Nephron (organoid): Measurements from ENCODE around the gene RASL11A.

Source experiments
- H3K27ac Mint-ChIP-seq, 3 experiments: 2 replicates each; pipeline ENCODE4 v1.8.0; 2020; ENCODE audit warnings: mixed read lengths in 3 of 3, mild to moderate bottlenecking in 2 of 3, moderate library complexity in 1 of 3
- H3K27me3 Mint-ChIP-seq: 2 replicates; pipeline ENCODE4 v1.8.0; 2021; ENCODE audit warnings: low read depth, mild to moderate bottlenecking, moderate library complexity, mixed read lengths
- H3K36me3 Mint-ChIP-seq: 2 replicates; pipeline ENCODE4 v1.8.0; 2020; ENCODE audit warnings: low read depth, mixed read lengths
- H3K4me1 Mint-ChIP-seq: 2 replicates; pipeline ENCODE4 v1.8.0; 2020; ENCODE audit warnings: mixed read lengths
- H3K4me3 Mint-ChIP-seq, 3 experiments: 2 replicates each; pipeline ENCODE4 v1.8.0; 2020; ENCODE audit warnings: mild to moderate bottlenecking in 3 of 3, mixed read lengths in 3 of 3, moderate library complexity in 2 of 3
- H3K9me3 Mint-ChIP-seq: 2 replicates; pipeline ENCODE4 v1.8.0; 2020; ENCODE audit warnings: mixed read lengths
- TF ChIP-seq, protein P1 (sequence below), 3 experiments: fragments of 200-600 bp; sonication (generic); IDR thresholded peaks; one replicate each; pipeline ENCODE4 v1.5.0; 2021; ENCODE audit warnings: antibody characterized with exemption in 3 of 3; ENCODE audit not compliant: unreplicated experiment in 3 of 3

The RASL11A gene

DNA sequence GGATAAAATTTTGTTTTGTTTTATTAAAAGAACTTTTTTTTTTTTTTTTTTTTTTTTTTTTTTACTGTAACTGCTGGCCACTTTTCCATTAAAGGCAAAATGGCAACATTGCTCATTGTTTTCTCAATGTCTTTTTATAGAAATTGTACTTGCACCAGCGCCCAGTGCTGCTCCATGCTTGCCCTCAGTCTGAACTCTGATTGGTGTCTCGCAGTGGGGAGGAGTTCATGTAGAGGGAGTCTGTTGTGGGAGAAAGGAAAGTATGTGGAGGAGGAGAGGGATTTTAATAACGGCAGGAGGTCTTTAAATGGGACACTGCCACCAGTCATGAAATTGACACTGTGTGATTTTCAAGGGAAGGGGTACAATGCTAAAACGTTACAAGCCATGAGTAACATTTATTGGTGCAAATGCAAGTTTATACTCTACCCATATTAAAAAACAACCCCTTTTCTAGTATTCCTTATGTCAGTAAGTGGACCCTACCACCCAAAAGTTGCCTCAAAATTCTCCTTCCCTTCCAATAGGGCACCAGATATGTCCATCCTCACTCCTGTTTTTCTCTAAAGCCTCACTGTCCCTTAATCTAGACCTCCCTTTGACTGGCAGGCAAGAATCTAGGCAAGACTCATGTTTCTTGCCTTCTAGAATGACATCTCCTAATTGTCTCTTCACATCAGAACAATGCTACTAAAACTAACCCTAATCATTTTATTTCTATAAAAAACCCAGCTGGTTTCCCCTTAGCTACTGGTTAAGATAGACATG lies 3.2 kb downstream of the RASL11A start:
- no peaks in the 10 kb centered on the region for H3K9me3 Mint-ChIP-seq
- H3K4me1 Mint-ChIP-seq = peaks cover 51% of the 10 kb centered on the region
- H3K4me3 Mint-ChIP-seq = peak overlapping the region; percentile 20 to 64 (median 53)
- TF ChIP-seq, protein P1, sequence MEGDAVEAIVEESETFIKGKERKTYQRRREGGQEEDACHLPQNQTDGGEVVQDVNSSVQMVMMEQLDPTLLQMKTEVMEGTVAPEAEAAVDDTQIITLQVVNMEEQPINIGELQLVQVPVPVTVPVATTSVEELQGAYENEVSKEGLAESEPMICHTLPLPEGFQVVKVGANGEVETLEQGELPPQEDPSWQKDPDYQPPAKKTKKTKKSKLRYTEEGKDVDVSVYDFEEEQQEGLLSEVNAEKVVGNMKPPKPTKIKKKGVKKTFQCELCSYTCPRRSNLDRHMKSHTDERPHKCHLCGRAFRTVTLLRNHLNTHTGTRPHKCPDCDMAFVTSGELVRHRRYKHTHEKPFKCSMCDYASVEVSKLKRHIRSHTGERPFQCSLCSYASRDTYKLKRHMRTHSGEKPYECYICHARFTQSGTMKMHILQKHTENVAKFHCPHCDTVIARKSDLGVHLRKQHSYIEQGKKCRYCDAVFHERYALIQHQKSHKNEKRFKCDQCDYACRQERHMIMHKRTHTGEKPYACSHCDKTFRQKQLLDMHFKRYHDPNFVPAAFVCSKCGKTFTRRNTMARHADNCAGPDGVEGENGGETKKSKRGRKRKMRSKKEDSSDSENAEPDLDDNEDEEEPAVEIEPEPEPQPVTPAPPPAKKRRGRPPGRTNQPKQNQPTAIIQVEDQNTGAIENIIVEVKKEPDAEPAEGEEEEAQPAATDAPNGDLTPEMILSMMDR (IDR thresholded peaks at IDR 0.05; ENCODE audit: unreplicated experiment in 3 of 3) = no peak
- peak overlapping the region; percentile 41 to 88 (median 85) for H3K27ac Mint-ChIP-seq
- no peaks in the 10 kb centered on the region for H3K36me3 Mint-ChIP-seq
- peaks cover 15% of the 10 kb centered on the region for H3K27me3 Mint-ChIP-seq

DNA sequence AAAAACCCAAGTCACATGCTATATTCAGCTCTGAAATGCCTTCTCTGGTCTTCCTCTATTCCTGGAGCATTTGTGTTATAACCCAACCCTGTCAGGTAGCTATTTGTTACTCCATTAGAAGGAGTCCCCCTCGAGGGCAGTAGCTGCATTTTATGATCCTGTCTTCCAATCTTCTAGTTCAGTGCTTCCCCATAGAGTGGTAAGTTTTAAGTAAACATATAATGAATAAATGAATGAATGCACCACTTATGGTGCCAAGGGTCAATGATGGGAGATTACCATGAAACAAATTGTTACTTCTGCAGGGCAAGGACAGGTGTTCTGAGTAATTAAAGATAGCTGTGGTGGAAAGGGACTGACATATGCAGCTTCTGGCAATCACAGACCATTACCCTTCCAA lies 4.0 kb downstream of the RASL11A start:
- H3K27ac Mint-ChIP-seq = peak overlapping the region; percentile 41 to 88 (median 85)
- no peaks in the 10 kb centered on the region for H3K9me3 Mint-ChIP-seq
- peaks cover 16% of the 10 kb centered on the region for H3K27me3 Mint-ChIP-seq
- peak overlapping the region; percentile 12 to 64 (median 26) for H3K4me3 Mint-ChIP-seq
- peaks cover 51% of the 10 kb centered on the region for H3K4me1 Mint-ChIP-seq
- TF ChIP-seq, protein P1 (IDR thresholded peaks at IDR 0.05; ENCODE audit: unreplicated experiment in 3 of 3) = no peak
- no peaks in the 10 kb centered on the region for H3K36me3 Mint-ChIP-seq

DNA sequence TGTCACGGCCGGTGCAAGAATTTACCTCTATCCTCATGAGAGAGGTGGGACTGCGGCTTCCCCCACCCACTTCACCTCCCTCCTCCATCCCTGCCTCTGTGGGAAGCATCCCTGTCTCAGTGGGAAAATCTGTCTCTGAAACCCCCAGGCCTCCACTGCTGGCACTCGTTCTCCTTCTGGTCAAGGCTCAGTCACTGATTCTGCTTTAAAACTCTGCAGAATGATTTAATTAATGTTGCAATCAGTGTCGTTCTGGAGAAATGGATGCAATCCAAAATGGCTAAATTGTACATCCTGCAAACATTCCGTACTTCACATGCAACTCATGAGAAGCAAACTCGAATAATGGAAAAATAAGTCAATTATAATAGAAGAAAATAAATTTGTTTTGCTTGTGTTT lies 5.6 kb downstream of the RASL11A start:
- H3K4me1 Mint-ChIP-seq = peaks cover 45% of the 10 kb centered on the region
- H3K36me3 Mint-ChIP-seq = no peaks in the 10 kb centered on the region
- H3K27me3 Mint-ChIP-seq = peaks cover 21% of the 10 kb centered on the region
- H3K4me3 Mint-ChIP-seq = peak overlapping the region in 1 of 3 experiments; percentile 41
- peak overlapping the region; percentile 5 to 85 (median 41) for H3K27ac Mint-ChIP-seq
- no peaks in the 10 kb centered on the region for H3K9me3 Mint-ChIP-seq
- TF ChIP-seq, protein P1 (IDR thresholded peaks at IDR 0.05; ENCODE audit: unreplicated experiment in 3 of 3) = no peak

DNA sequence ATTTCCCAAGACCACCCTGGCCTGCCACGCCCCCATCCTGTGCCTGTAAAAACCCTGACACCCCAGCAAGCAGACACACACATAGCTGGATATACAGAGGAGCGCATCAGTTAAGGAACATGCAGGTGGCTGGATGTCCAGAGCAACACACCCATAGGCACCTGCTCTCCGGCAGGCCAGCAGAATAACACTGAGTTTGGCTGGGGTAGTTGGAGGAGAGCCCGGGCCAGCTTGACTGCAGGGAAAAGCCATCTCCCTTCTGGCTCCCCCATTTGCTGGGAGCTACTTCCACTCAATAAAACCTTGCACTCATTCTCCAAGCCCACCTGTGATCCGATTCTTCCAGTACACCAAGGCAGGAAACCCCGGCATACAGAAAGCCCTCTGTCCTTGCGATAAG lies 8.9 kb downstream of the RASL11A start:
- peaks cover 28% of the 10 kb centered on the region for H3K27me3 Mint-ChIP-seq
- H3K4me3 Mint-ChIP-seq = no peak overlapping the region
- H3K9me3 Mint-ChIP-seq = no peaks in the 10 kb centered on the region
- no peak overlapping the region for H3K27ac Mint-ChIP-seq
- no peaks in the 10 kb centered on the region for H3K36me3 Mint-ChIP-seq
- TF ChIP-seq, protein P1 (IDR thresholded peaks at IDR 0.05; ENCODE audit: unreplicated experiment in 3 of 3) = no peak
- H3K4me1 Mint-ChIP-seq = peaks cover 20% of the 10 kb centered on the region

DNA sequence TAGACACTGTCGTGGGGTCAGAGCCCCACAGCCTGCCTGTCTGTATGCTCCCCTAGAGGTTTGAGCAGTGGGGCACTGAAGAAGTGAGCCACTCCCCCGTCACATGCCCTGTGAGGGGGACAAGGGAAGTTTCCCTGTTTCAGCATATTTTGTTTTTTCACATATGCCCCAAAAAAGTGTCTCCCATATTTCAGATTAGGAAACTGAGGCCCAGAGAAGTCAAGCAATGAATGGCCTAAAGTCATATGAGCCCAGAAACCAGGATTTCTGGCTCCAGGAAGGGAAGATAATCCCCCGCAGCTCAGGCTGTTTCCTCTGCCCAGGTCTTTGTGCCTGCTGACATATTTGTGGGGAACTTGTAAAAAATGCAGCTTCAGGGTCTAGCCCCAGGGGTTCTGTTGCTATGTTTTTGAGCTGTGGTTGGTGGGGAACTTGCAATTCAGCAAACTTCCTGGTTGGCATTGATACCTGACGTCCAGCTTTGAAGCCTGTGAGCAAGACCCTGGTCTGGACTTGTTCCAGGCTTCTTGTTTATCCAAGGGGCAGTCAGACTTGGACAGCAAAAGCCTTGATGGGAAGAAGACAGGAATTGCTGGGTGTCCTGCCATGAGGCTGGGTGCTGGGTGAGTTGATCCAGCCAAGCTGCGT lies 9.5 kb downstream of the RASL11A start:
- TF ChIP-seq, protein P1 (IDR thresholded peaks at IDR 0.05; ENCODE audit: unreplicated experiment in 3 of 3) = no peak
- H3K9me3 Mint-ChIP-seq = no peaks in the 10 kb centered on the region
- H3K27me3 Mint-ChIP-seq = peaks cover 27% of the 10 kb centered on the region

More for the DNA sequence above, 9.5 kb downstream of the RASL11A start:
- no peak overlapping the region for H3K27ac Mint-ChIP-seq
- H3K4me1 Mint-ChIP-seq = peaks cover 13% of the 10 kb centered on the region
- no peak overlapping the region for H3K4me3 Mint-ChIP-seq
- no peaks in the 10 kb centered on the region for H3K36me3 Mint-ChIP-seq
